ENCODE data around the gene ART1. TPM values are rescaled to one million over a fixed set of nuclear protein-coding genes. Genes with fewer than 3 reads are reported as not detected.

Gene ART1
- total and polyA plus RNA-seq, 12 donors: 0.03 to 2.8 (median 1.2) TPM; not detected in 3

- Histone ChIP-seq H3K36me3 (no peaks in the 10 kb centered on the region), H3K9me3 (no peaks in the 10 kb centered on the region), H3K4me3 (no peak overlapping the region), H3K4me1 (peaks cover 0 to 7% (median 0%) of the 10 kb centered on the region in 9 donors), H3K27me3 (no peaks in the 10 kb centered on the region), H3K27ac (no peak overlapping the region)
- WGBS, 2 donors: 92 to 95% methylated on average over 15 of the region's 15 CpGs
- no peak for ATAC-seq
- intact Hi-C loops (cut with DNase I): no loop called here
- DNase-seq: no peak
- TF ChIP-seq CTCF (IDR thresholded peaks at IDR 0.05): no peak
Measured at GRCh38 chr11:3635641-3636375, 9.1 kb upstream of the ART1 start.

GRCh38 chr11:3637201-3637600 is 7.7 kb upstream of the ART1 start:
- H3K4me3 ChIP-seq: no peak overlapping the region
- no peaks in the 10 kb centered on the region for H3K9me3 ChIP-seq
- H3K27me3 ChIP-seq: peaks cover 0 to 11% (median 0%) of the 10 kb centered on the region in 7 donors
- WGBS, 2 donors: 73 to 82% methylated on average over 13 of the region's 13 CpGs
- no peaks in the 10 kb centered on the region for H3K36me3 ChIP-seq
- peaks cover 0 to 6% (median under 1%) of the 10 kb centered on the region in 9 donors for H3K4me1 ChIP-seq
- no peak for DNase-seq
- no peak for ATAC-seq
- no peak for TF ChIP-seq CTCF (IDR thresholded peaks at IDR 0.05)
- intact Hi-C loops (cut with DNase I): no loop called here
- H3K27ac ChIP-seq: no peak overlapping the region

GRCh38 chr11:3638513-3638912 is 6.4 kb upstream of the ART1 start:
- H3K4me3 ChIP-seq: no peak overlapping the region
- H3K4me1 ChIP-seq: peaks cover 3 to 19% (median 11%) of the 10 kb centered on the region in 9 donors
- no peak overlapping the region for H3K27ac ChIP-seq
- ATAC-seq: no peak
- DNase-seq: no peak
- WGBS, 2 donors: 87 to 91% methylated on average over 5 of the region's 5 CpGs
- no peaks in the 10 kb centered on the region for H3K36me3 ChIP-seq
- peaks cover 0 to 24% (median 0%) of the 10 kb centered on the region in 7 donors for H3K27me3 ChIP-seq
- no peak for TF ChIP-seq CTCF (IDR thresholded peaks at IDR 0.05)
- intact Hi-C loops (cut with DNase I): no loop called here
- H3K9me3 ChIP-seq: no peaks in the 10 kb centered on the region

GRCh38 chr11:3639841-3640240 is 5.1 kb upstream of the ART1 start:
- DNase-seq (no peak), ATAC-seq (no peak)
- Histone ChIP-seq H3K4me1 (peaks cover 3 to 26% (median 15%) of the 10 kb centered on the region in 9 donors), H3K27ac (no peak overlapping the region), H3K36me3 (no peaks in the 10 kb centered on the region), H3K9me3 (no peaks in the 10 kb centered on the region), H3K27me3 (peaks cover 0 to 33% (median 0%) of the 10 kb centered on the region in 7 donors), H3K4me3 (no peak overlapping the region)
- no peak for TF ChIP-seq CTCF (IDR thresholded peaks at IDR 0.05)
- intact Hi-C loops (cut with DNase I): no loop called here
- 94% methylated on average over 14 of the region's 14 CpGs for WGBS, 2 donors

Measured in heart right ventricle (tissue), 16 donors.